Activated CD4-positive, alpha-beta T cell treated with anti-CD3 and anti-CD28 coated beads for 4 hours (primary cell): ENCODE data around the gene FOXE3.
"Not testable (repeated sequence)": the region's sequence is repeated elsewhere in the genome, so short reads cannot be mapped to it uniquely, and the experiment has no call there.

Experiments used
- DNase-seq, 2 donors: peaks; one replicate each; pipeline ENCODE4 v3.0.0-alpha.2; 2020

The FOXE3 gene

DNA sequence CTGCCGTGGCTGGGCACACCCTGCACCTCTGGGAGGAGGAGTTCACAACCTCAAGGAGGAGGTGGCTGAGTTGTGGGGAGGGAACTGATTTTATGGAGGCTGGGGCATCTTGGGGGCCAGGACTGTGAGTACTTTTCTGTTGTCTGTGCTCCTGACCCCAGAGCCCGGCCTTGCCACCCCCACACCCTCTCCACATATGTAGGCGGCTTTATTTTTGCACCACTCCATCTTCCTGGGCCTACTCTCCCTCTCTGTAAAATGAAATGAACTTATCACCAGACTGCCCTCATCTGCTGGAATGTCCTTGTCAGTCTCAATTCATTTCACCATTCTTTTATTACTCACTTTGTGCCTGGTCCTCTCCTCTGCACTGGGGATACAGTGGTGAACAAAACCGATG is 34.5 kb downstream of the FOXE3 start:
- DNase-seq, result no peak

DNA sequence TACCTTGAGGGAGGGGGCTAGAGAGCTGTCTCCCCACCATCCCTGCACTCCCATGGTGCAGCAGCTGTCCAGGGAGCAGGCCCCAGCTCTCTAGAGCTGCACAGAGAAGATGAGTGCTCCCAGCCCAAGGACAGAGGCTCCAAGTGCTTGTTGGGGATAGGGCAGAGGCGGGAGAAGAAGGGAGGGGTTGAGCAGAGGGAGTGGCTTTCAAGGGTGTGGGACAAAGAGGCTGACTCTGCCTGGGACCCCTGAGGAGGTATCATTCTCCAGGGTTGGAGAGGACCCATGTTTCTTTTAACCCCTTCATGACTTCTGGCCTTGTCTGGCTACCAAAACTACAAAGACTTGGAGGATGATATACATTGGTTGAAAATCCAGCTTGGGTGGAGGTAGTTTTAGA is 36.3 kb downstream of the FOXE3 start:
- DNase-seq, result no peak

DNA sequence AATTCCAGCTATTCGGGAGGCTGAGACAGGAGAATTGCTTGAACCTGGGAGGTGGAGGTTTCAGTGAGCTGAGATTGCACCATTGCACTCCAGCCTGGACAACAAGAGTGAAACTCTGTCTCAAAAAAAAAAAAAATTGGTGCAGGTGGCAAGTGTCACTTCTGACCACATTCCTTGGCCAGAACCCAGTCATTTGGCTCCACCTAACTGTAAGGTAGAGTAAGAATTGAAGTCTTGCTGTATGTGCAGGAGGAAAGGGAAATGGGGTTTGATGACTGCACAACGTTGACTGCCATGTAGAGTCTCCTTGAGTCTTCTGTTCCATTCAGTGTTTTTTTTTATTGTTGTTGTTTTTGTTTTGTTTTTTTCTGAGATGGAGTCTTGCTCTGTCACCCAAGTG is 37.8 kb downstream of the FOXE3 start:
- DNase-seq, result not testable (repeated sequence)

DNA sequence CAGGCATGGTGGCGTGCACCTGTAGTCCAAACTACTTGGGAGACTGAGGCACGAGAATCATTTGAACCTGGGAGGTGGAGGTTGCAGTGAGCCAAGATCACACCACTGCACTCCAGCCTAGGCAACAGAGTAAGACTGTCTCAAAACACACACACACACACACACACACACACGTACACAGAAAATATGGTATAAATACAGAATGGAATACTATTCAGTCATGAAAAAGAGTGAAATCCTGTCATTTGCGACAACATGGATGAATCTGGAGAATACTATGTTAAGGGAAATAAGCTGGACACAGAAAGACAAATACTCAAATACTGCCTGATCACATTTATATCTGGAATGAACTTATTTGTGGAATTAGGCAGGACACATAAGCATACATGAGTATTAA is 40.2 kb downstream of the FOXE3 start:
- no peak for DNase-seq

DNA sequence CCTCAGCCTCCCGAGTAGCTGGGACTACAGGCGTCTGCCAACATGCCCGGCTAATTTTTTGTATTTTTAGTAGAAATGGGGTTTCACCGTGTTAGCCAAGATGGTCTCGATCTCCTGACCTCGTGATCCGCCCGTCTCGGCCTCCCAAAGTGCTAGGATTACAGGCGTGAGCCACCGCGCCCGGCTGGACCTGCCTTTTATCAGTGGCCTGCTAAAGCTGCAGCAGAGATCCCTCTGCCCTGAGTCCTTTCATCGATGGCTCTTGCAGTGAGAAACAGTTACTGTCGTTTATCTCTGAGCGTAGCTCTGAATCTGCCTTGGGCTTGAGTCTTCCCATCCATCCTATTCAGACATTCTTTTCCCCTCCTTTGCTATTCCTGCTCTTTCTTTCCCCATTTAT is 41.5 kb downstream of the FOXE3 start:
- not testable (repeated sequence) for DNase-seq

DNA sequence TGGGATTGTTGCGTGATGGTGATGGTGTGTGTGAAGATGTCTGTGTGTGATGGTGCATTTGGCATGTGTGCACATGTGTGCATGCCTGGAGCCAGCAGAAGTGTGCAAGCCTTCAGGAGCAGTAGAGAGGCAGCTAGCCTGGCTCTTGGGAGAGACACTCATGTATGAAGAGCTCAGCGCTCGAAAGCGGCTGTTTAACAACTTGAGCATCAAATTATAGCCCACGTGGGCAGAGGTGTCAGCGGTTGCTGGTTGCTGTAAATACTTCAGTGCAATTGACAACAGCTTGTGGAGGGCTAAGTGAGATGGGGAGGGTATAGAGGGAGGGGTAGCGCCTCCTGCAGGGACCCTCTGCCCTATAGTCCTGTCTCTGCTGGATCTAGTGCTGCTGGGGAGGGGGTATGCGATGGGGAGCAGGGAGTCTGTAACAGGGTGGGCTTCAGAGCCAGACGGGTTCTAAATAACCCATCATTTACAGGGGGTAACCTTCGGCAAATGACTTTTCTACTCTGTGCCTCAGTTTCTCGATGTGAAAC is 43.2 kb downstream of the FOXE3 start:
- no peak for DNase-seq

DNA sequence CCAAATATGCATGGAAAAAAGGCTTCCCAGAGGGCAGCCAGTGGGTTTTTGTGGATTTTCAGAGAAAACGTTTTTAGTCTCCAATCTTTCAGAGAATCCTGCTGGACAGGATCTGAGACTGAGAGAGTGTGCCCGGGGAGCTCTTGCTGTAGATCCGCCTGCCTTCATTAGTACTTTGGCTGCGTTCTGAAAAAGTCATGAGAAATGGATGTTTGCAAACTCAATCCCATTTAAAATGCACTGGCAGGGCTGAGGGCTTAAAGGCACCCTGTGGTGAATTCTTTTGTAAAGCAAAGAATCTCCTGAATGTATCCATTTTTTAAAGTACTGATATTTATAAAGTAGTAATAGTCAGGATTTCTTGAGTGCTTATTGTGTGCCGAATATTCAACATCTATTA is 44.0 kb downstream of the FOXE3 start:
- no peak for DNase-seq

DNA sequence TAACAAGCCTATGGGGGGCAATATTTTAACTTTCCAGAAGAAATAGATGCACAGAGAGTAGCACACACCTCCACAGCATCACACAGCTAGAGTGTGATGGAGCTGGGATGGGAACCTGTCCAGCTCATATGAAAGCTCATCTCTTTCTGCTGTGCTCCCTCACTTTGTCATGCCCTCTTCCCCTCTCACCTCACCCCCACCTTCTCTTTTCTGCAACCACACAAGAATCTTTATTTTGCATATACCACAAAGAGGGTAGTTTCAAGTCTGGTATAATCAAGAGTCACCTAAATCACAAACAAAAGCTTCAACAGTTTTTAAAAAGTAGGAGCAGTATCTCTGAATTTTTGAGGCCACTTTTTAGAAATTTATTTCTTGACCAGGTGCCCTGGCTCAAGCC is 44.4 kb downstream of the FOXE3 start:
- DNase-seq, result no peak

DNA sequence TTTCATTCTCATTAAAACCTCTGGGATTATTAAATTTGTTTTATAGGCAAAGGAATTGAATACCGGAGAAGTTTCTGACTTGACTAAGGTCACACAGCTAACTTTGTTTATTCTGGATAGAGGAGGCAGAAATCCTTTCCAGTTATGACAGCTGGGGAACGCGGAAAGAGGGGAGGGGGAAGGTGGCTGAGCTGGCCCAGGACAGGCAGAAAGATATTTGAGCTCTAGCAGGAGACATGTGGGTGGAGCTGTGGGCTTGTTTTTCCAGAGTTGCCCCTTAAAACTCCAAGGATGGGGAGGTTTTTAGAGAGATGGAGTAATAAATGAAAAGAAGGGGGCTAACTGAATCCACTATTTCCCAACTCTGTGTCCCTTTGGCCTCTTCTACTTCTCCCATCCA is 49.5 kb downstream of the FOXE3 start:
- no peak for DNase-seq
